ENCODE measurements around the gene GPR55.
"Not testable (repeated sequence)": the region's sequence is repeated elsewhere in the genome, so short reads cannot be mapped to it uniquely, and the experiment has no call there.

The GPR55 gene

GRCh38 chr2:230924470-230925341 lies at the start of gene GPR55:
GPR55 (minus strand) TSS chr2:230925242; CDS start chr2:230910962, 14,280 bp downstream.
- DNase-seq (ENCODE audit: low spot score): peak; percentile 58

- DNase-seq (ENCODE audit: low spot score): peak; percentile 85
Observed at GRCh38 chr2:230974096-230974913, 49.3 kb upstream of the GPR55 start.

- no peak for DNase-seq (ENCODE audit: low spot score)
Observed at GRCh38 chr2:230972046-230972445, 47.0 kb upstream of the GPR55 start.

- DNase-seq (ENCODE audit: low spot score): no peak
Observed at GRCh38 chr2:230969659-230970015, 44.6 kb upstream of the GPR55 start.

- DNase-seq (ENCODE audit: low spot score): no peak
Observed at GRCh38 chr2:230968921-230969658, 44.0 kb upstream of the GPR55 start.

GRCh38 chr2:230968314-230968713 lies 43.3 kb upstream of the GPR55 start:
- not testable (repeated sequence) for DNase-seq (ENCODE audit: low spot score)

GRCh38 chr2:230967113-230967512 lies 42.1 kb upstream of the GPR55 start:
- no peak for DNase-seq (ENCODE audit: low spot score)

GRCh38 chr2:230964136-230964730 lies 39.2 kb upstream of the GPR55 start:
- DNase-seq (ENCODE audit: low spot score): no peak

GRCh38 chr2:230961091-230961491 lies 36.0 kb upstream of the GPR55 start:
- no peak for DNase-seq (ENCODE audit: low spot score)

- DNase-seq (ENCODE audit: low spot score): no peak
Observed at GRCh38 chr2:230960026-230960425, 35.0 kb upstream of the GPR55 start.

- no peak for DNase-seq (ENCODE audit: low spot score)
Observed at GRCh38 chr2:230958820-230959756, 34.0 kb upstream of the GPR55 start.

GRCh38 chr2:230957756-230958391 lies 32.8 kb upstream of the GPR55 start:
- no peak for DNase-seq (ENCODE audit: low spot score)

- DNase-seq (ENCODE audit: low spot score): no peak
Observed at GRCh38 chr2:230956827-230957755, 32.0 kb upstream of the GPR55 start.

GRCh38 chr2:230955163-230955737 lies 30.2 kb upstream of the GPR55 start:
- DNase-seq (ENCODE audit: low spot score): no peak

- DNase-seq (ENCODE audit: low spot score): no peak
Observed at GRCh38 chr2:230954746-230955145, 29.7 kb upstream of the GPR55 start.

GRCh38 chr2:230953845-230954244 lies 28.8 kb upstream of the GPR55 start:
- no peak for DNase-seq (ENCODE audit: low spot score)

- no peak for DNase-seq (ENCODE audit: low spot score)
Observed at GRCh38 chr2:230952226-230952956, 27.3 kb upstream of the GPR55 start.

GRCh38 chr2:230951396-230951795 lies 26.4 kb upstream of the GPR55 start:
- DNase-seq (ENCODE audit: low spot score): no peak
